ENCODE measurements around the gene WDR1. TPM values are rescaled to one million over a fixed set of nuclear protein-coding genes. Genes with fewer than 3 reads are reported as not detected.
A peak's percentile ranks its signal among the peaks of the same experiment; 100 is the strongest.

WDR1 gene
- total and polyA plus RNA-seq, 2 of the 13 experiments (the other 11 are each of a cell fraction or from before 2014, with no cell fraction given) = 106 to 198 TPM

GRCh38 chr4:10121568-10122208 is 5.1 kb upstream of the WDR1 start (continued):
- peak; percentile 15 for TF ChIP-seq ZNF407 (CRISPR knock-in tag; IDR thresholded peaks at IDR 0.05; ENCODE audit: not compliant biosample characterization)
- peak; percentile 39; the same call in 1 of the 2 replicates for TF ChIP-seq HMG20A (CRISPR knock-in tag; IDR thresholded peaks at IDR 0.05; ENCODE audit: borderline replicate concordance)
- TF ChIP-seq ZMYM4 (CRISPR knock-in tag; IDR thresholded peaks at IDR 0.05) = peak; percentile 80
- TF ChIP-seq ZNF501 (CRISPR knock-in tag; IDR thresholded peaks at IDR 0.05) = 0 out of 2 replicates have a peak, but pooled peaks have one; percentile 15
- TF ChIP-seq ZNF777 (CRISPR knock-in tag; IDR thresholded peaks at IDR 0.05) = no peak
- peak; percentile 34; the same call in 1 of the 2 replicates for TF ChIP-seq ARID5B (CRISPR knock-in tag; IDR thresholded peaks at IDR 0.05)
- TF ChIP-seq CHD2 (IDR thresholded peaks at IDR 0.05; ENCODE audit: low read depth, low read length) = no peak
- TF ChIP-seq POLR2G (IDR thresholded peaks at IDR 0.05; ENCODE audit: low read depth, low read length) = peak; percentile 78
- TF ChIP-seq ZNF605 (CRISPR knock-in tag; IDR thresholded peaks at IDR 0.05) = 0 out of 2 replicates have a peak, but pooled peaks have one; percentile 70
- peak; percentile 37; the same call in 1 of the 2 replicates for TF ChIP-seq REPIN1 (CRISPR knock-in tag; IDR thresholded peaks at IDR 0.05; ENCODE audit: borderline replicate concordance, low read depth)
- TF ChIP-seq HNF1B (CRISPR knock-in tag; IDR thresholded peaks at IDR 0.05) = peak; percentile 91; the same call in 1 of the 2 replicates
- peak; percentile 55; the same call in 1 of the 2 replicates for TF ChIP-seq SP4 (CRISPR knock-in tag; IDR thresholded peaks at IDR 0.05)
- 0 out of 2 replicates have a peak, but pooled peaks have one; percentile 9 for TF ChIP-seq NFKB2 (CRISPR knock-in tag; IDR thresholded peaks at IDR 0.05; ENCODE audit: borderline replicate concordance)
- TF ChIP-seq GABPB1 (CRISPR knock-in tag; IDR thresholded peaks at IDR 0.05) = 0 out of 2 replicates have a peak, but pooled peaks have one; percentile 25
- TF ChIP-seq XRCC5 (optimal IDR thresholded peaks at IDR 0.05; ENCODE audit: low read length) = peak; percentile 11
